K562 (cell line): Measurements from ENCODE around the gene IQUB. TPM values are rescaled to one million over a fixed set of nuclear protein-coding genes. Genes with fewer than 3 reads are reported as not detected.

Experiments used
- AFF4 ChIP-seq: sonication (generic); formaldehyde crosslinking; IDR thresholded peaks from 2 replicates; pipeline ENCODE4 v1.8.0; 2023; ENCODE audit warnings: mild to moderate bottlenecking, missing genetic modification reagents
- ARNT ChIP-seq, 2 experiments: fragments of 450-650 bp; IDR thresholded peaks; 2 replicates each; pipeline ENCODE4 v1.6.1; 2016; ENCODE audit warnings: mild to moderate bottlenecking in 1 of 2
- BRF2 ChIP-seq: IDR thresholded peaks from 3 replicates; pipeline ENCODE4 v1.6.1; 2011; ENCODE audit warnings: borderline replicate concordance, mild to moderate bottlenecking; ENCODE audit not compliant: insufficient read length, insufficient read depth
- CHD1 ChIP-seq: fragments of 200-600 bp; sonication (generic); IDR thresholded peaks from one replicate; pipeline ENCODE4 v1.6.1; 2012; ENCODE audit warnings: mild to moderate bottlenecking, moderate library complexity, low read length, inconsistent platforms
- KHSRP ChIP-seq: fragments of 450-650 bp; IDR thresholded peaks from 2 replicates; pipeline ENCODE4 v1.6.1; 2017
- MEIS2 ChIP-seq: fragments of 450-650 bp; IDR thresholded peaks from 2 replicates; pipeline ENCODE4 v1.6.1; 2014; ENCODE audit warnings: mild to moderate bottlenecking; ENCODE audit not compliant: partially characterized antibody
- NFATC3 ChIP-seq: fragments of 450-650 bp; IDR thresholded peaks from 2 replicates; pipeline ENCODE4 v1.6.1; 2017; ENCODE audit warnings: mild to moderate bottlenecking
- PHF20 ChIP-seq: fragments of 450-650 bp; IDR thresholded peaks from 2 replicates; pipeline ENCODE4 v1.6.1; 2018; ENCODE audit not compliant: partially characterized antibody
- POU5F1 ChIP-seq: fragments of 150-350 bp; IDR thresholded peaks from 2 replicates; pipeline ENCODE4 v1.6.1; 2014; ENCODE audit warnings: borderline replicate concordance, low read length, low read depth, mild to moderate bottlenecking; ENCODE audit not compliant: partially characterized antibody
- RBM14 ChIP-seq: fragments of 200-400 bp; formaldehyde crosslinking; IDR thresholded peaks from 2 replicates; pipeline ENCODE4 v1.6.1; 2018; ENCODE audit warnings: low read depth, mild to moderate bottlenecking, low read length, moderate library complexity, borderline replicate concordance; ENCODE audit not compliant: insufficient read depth
- SP2 ChIP-seq: IDR thresholded peaks from 2 replicates; pipeline ENCODE4 v1.6.1; 2011; ENCODE audit warnings: mild to moderate bottlenecking, low read depth, low read length, moderate library complexity; ENCODE audit not compliant: poor library complexity, severe bottlenecking; ENCODE audit errors: extremely low read depth
- SRSF3 ChIP-seq: fragments of 200-400 bp; formaldehyde crosslinking; IDR thresholded peaks from 2 replicates; pipeline ENCODE4 v1.6.1; 2016; ENCODE audit warnings: mild to moderate bottlenecking, low read length, moderate library complexity; ENCODE audit not compliant: insufficient read depth
- TAL1 ChIP-seq: fragments of 450-650 bp; IDR thresholded peaks from 2 replicates; pipeline ENCODE4 v1.6.1; 2016; ENCODE audit warnings: mild to moderate bottlenecking
- TCF15 ChIP-seq: fragments of 250-450 bp; sonication (Bioruptor Pico); IDR thresholded peaks from 2 replicates; pipeline ENCODE4 v1.8.0; 2022; ENCODE audit warnings: moderate library complexity, mild to moderate bottlenecking, inconsistent platforms
- UBTF ChIP-seq, 2 experiments: IDR thresholded peaks; 2 replicates each; pipeline ENCODE4 v1.6.1; 2012; ENCODE audit warnings: improper control_type of control experiment in 2 of 2, low read depth in 2 of 2, low read length in 2 of 2, borderline replicate concordance in 1 of 2
- ZBTB5 ChIP-seq: fragments of 450-650 bp; IDR thresholded peaks from 2 replicates; pipeline ENCODE4 v1.6.1; 2017; ENCODE audit warnings: antibody characterized with exemption
- ZNF644 ChIP-seq: fragments of 200-800 bp; sonication (Bioruptor generic); IDR thresholded peaks from 2 replicates; pipeline ENCODE4 v1.6.1; 2016; ENCODE audit warnings: low read depth, missing genetic modification characterization, missing compliant biosample characterization
- ZNF79 ChIP-seq: fragments of 250-450 bp; sonication (Bioruptor Pico); IDR thresholded peaks from 2 replicates; pipeline ENCODE4 v1.4.0; 2020; ENCODE audit warnings: low read depth, mild to moderate bottlenecking, moderate library complexity
- polyA plus RNA-seq, 8 experiments: library from polyadenylated mRNA; depleted of rRNA in 4 of 8; stranded (reverse) in 5 of 8; unstranded in 3 of 8; fragments of >200 nt; fragmentation: Nextera tagmentation in 2 of 8; fragmentation: Illumina TruSeq in 1 of 8; extraction: Ambion mirVana in 2 of 8; extraction: Trizol in 1 of 8; gene quantifications; 2 replicates each; pipeline versions ENCODE4 v1.2.1 to v1.2.3, GENCODE V29; 2011 to 2014; ENCODE audit warnings: inconsistent platforms in 1 of 8, missing spikeins in 1 of 8
- total RNA-seq, 7 experiments: library from RNA; depleted of rRNA in 6 of 7; stranded (reverse); fragments of >200 nt in 6 of 7; fragmentation: Illumina TruSeq in 2 of 7; extraction: Trizol in 2 of 7; gene quantifications; 2 replicates each; pipeline versions ENCODE4 v1.2.1 to v1.2.3, GENCODE V29; 2011 to 2021; ENCODE audit warnings: low replicate concordance in 1 of 7

Gene IQUB
- total and polyA plus RNA-seq, 9 of the 15 experiments (the other 6 are each of a cell fraction or from before 2014, with no cell fraction given): 0.62 to 2.6 (median 1.4) TPM

GRCh38 chr7:123494193-123494796 is 40.1 kb downstream of the IQUB start (continued):
- TF ChIP-seq UBTF (IDR thresholded peaks at IDR 0.05; ENCODE audit: borderline replicate concordance in 1 of 2, low read depth in 2 of 2, low read length in 2 of 2) (no peak), SP2 (no peak), NFATC3 (no peak), MEIS2 (no peak), PHF20 (no peak), ZNF644 (tag) (0 out of 2 replicates have a peak, but pooled peaks have one; percentile 44), KHSRP (no peak), SRSF3 (no peak), RBM14 (no peak), BRF2 (no peak), ARNT (IDR thresholded peaks at IDR 0.05) (no peak), TAL1 (no peak), ZNF79 (CRISPR knock-in tag) (no peak), TCF15 (CRISPR knock-in tag) (no peak), AFF4 (CRISPR knock-in tag) (no peak), CHD1 (no peak), POU5F1 (no peak), ZBTB5 (no peak)
